ENCODE data around the gene G0S2. TPM values are rescaled to one million over a fixed set of nuclear protein-coding genes. Genes with fewer than 3 reads are reported as not detected.

The G0S2 gene
- 620 and 723 TPM in 2 replicates for total RNA-seq (2014; rRNA removed)
- percentile 95 among the genes with signal in this experiment for Bru-seq, nascent RNA
- BruChase-seq, experiment 1, labeled RNA remaining after a 6-hour chase, result percentile 99 among the genes with signal in this experiment
- percentile 95 among the genes with signal in this experiment for BruChase-seq, experiment 2, labeled RNA remaining after a 2-hour chase
- long read RNA-seq, transcript G0S2-201 (2 exons, 866 nt), result major isoform, 68 of 86 reads
- long read RNA-seq, partial matches to known transcripts, result 0 of 86 reads
- long read RNA-seq, other reads (novel, unspliced or antisense), result 18 of 86 reads

DNA sequence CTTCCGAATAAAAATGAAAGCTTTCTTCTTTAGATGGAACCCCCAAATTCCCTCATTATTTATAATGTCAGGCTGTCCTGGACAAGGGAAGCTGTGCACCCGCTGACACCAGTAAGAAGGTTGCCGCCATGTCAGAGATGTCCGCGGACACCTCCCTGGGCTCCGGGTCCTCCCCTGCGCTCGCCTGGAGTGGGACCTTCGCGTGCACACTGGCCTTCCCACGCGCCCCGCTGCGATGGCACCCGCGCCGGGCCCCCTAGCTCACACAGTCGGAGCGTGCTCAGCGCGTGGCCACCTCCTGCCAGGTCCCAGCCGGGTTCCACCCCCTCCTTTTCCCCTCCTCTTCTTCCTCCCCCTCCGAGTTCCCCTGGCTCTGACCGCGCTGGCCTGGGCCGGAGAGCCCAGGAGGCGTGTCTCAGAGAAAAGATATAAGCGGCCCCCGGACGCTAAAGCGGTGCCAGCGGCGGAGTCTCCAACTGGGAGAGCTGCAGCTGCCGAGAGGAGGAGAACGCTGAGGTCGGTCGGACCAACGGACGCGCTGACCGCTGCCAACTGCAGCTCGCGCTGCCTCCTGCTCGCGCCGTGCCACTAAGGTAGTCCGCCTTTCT lies at the start of gene G0S2:
TSS of gene G0S2 (plus strand) at position 456 of the 608 bp plus-strand sequence. CDS start 273 bp downstream, outside the sequence.
- Histone ChIP-seq H3K4me2 (ENCODE audit: low read length) (peak within 1 kb of the TSS; percentile 84), H3K4me3 (ENCODE audit: low read length) (peak within 1 kb of the TSS; percentile 71)

GRCh38 chr1:209625791-209626285 lies 49.4 kb upstream of the G0S2 start:
- Histone ChIP-seq H3K4me3 (ENCODE audit: low read length) (no peak overlapping the region), H3K36me3 (ENCODE audit: low read depth, low read length) (peaks cover 98% of the 10 kb centered on the region), H4K20me1 (ENCODE audit: low read length) (peaks cover 57% of the 10 kb centered on the region), H3K79me2 (ENCODE audit: low read length) (no peaks in the 10 kb centered on the region; the same call in 1 of the 2 replicates), H3K9me2 (replicated peaks; ENCODE audit: low read length) (no peaks in the 10 kb centered on the region), H3K4me2 (ENCODE audit: low read length) (no peak overlapping the region), H2AFZ (ENCODE audit: low read length) (no peak overlapping the region), H3K4me1 (ENCODE audit: insufficient read depth, low read length) (no peaks in the 10 kb centered on the region), H3F3A (ENCODE audit: low read length, unreplicated experiment) (peaks cover 14% of the 10 kb centered on the region), H3K27ac (ENCODE audit: low read length) (no peak overlapping the region), H3K9ac (ENCODE audit: low read length) (no peak overlapping the region), H3K9me3 (ENCODE audit: low read length) (no peaks in the 10 kb centered on the region), H3K27me3 (ENCODE audit: low read length) (no peaks in the 10 kb centered on the region)
- intact Hi-C loops (cut with micrococcal nuclease), result loop anchor here (5.0 kb wide), 1 partner anchor 121 kb away; no protein-coding TSS in a partner anchor
- ChIA-PET CTCF (interaction anchor here (0.5 kb wide), 1 partner anchor 388 kb away, joined by 3 read pairs; no protein-coding TSS in a partner anchor), POLR2A (ENCODE audit: unreplicated experiment) (no interaction called here)
- TF ChIP-seq CTCF (conservative IDR thresholded peaks at IDR 0.05; ENCODE audit: low read depth, low read length), result no peak
- no peak for TF ChIP-seq EZH2 (IDR thresholded peaks at IDR 0.05; ENCODE audit: low read length, unreplicated experiment)
- no peak for TF ChIP-seq EZH2phosphoT487 (IDR thresholded peaks at IDR 0.05; ENCODE audit: borderline replicate concordance, low read length)
- BruUV-seq (replicated peaks), result no TSS peak
- no peak for DNase-seq
- ATAC-seq, result no peak

More for the DNA sequence above, at the start of gene G0S2:
- BruUV-seq (replicated peaks), result no TSS peak
- Histone ChIP-seq H3K4me1 (ENCODE audit: insufficient read depth, low read length) (peaks cover 55% of the 10 kb centered on the region), H4K20me1 (ENCODE audit: low read length) (peaks cover 6% of the 10 kb centered on the region; the same call in 1 of the 2 replicates), H3K27ac (ENCODE audit: low read length) (0 out of 2 replicates have a peak within 1 kb of the TSS, but pooled peaks have one; percentile 0), H3K36me3 (ENCODE audit: low read depth, low read length) (no peaks in the 10 kb centered on the region), H3K9me3 (ENCODE audit: low read length) (no peaks in the 10 kb centered on the region), H3K79me2 (ENCODE audit: low read length) (peaks cover 41% of the 10 kb centered on the region), H3K9me2 (replicated peaks; ENCODE audit: low read length) (no peaks in the 10 kb centered on the region), H3K27me3 (ENCODE audit: low read length) (no peaks in the 10 kb centered on the region), H2AFZ (ENCODE audit: low read length) (peak within 1 kb of the TSS; percentile 86), H3F3A (ENCODE audit: low read length, unreplicated experiment) (no peaks in the 10 kb centered on the region), H3K9ac (ENCODE audit: low read length) (peak within 1 kb of the TSS; percentile 37)
- POLR2A ChIA-PET (ENCODE audit: unreplicated experiment), result interaction anchor here (0.7 to 2.4 kb wide), 6 partner anchors 18 to 92 kb away, joined by 3 to 19 read pairs (median 8); partner anchors contain the start of genes CAMK1G and LAMB3
- ATAC-seq, result peak; percentile 75
- TF ChIP-seq EZH2phosphoT487 (IDR thresholded peaks at IDR 0.05; ENCODE audit: borderline replicate concordance, low read length) (peak; percentile 100), EZH2 (IDR thresholded peaks at IDR 0.05; ENCODE audit: low read length, unreplicated experiment) (no peak), CTCF (conservative IDR thresholded peaks at IDR 0.05; ENCODE audit: low read depth, low read length) (no peak)
- CTCF ChIA-PET, result no interaction called here
- intact Hi-C loops (cut with micrococcal nuclease), result loop anchor here (1.0 kb wide), 1 partner anchor 16 kb away; no protein-coding TSS in a partner anchor
- DNase-seq, result peak; percentile 96

Data from PC-3 (cell line).